Testis (tissue), 3 donors: ENCODE results near the gene BLOC1S4. TPM values are rescaled to one million over a fixed set of nuclear protein-coding genes. Genes with fewer than 3 reads are reported as not detected.
A peak's percentile ranks its signal among the peaks of the same experiment; 100 is the strongest.

Experiments used
- DNase-seq: peaks from one replicate; pipeline ENCODE4 v3.0.0-alpha.2; 2019
- H3K27ac ChIP-seq, 2 donors: fragments of 200-600 bp; sonication (generic); one replicate each; pipeline ENCODE4 v1.5.1; 2019
- H3K27me3 ChIP-seq: fragments of 200-600 bp; sonication (generic); one replicate; pipeline ENCODE4 v1.5.1; 2019
- H3K36me3 ChIP-seq: fragments of 200-600 bp; sonication (generic); one replicate; pipeline ENCODE4 v1.5.1; 2017; ENCODE audit warnings: low read depth; ENCODE audit errors: missing control alignments
- H3K4me1 ChIP-seq: fragments of 200-600 bp; sonication (generic); one replicate; pipeline ENCODE4 v1.5.1; 2019
- H3K4me3 ChIP-seq, 2 donors: fragments of 200-600 bp; sonication (generic); one replicate each; pipeline ENCODE4 v1.5.1; 2017 to 2019
- H3K9me3 ChIP-seq: fragments of 200-600 bp; sonication (generic); one replicate; pipeline ENCODE4 v1.5.1; 2017
- CTCF ChIP-seq, 3 experiments: fragments of 450-650 bp in 2 of 3; fragments of 200-600 bp in 1 of 3; sonication (generic) in 1 of 3; IDR thresholded peaks; one replicate each; pipeline ENCODE4 v1.5.1; 2016 to 2019; ENCODE audit warnings: antibody characterized with exemption in 3 of 3, mild to moderate bottlenecking in 2 of 3, moderate library complexity in 1 of 3
- POLR2A ChIP-seq: fragments of 450-650 bp; IDR thresholded peaks from one replicate; pipeline ENCODE4 v1.6.1; 2017; ENCODE audit warnings: antibody characterized with exemption, mild to moderate bottlenecking, moderate library complexity
- WGBS, 2 donors: methylation state at CpG; one replicate each; pipeline ENCODE4 v1.1.5; 2018; 5-methylcytosine and 5-hydroxymethylcytosine counted together
- intact Hi-C: fragments of 100-400 bp; cut with DNase I; formaldehyde crosslinking; loops from one replicate; pipeline ENCODE4 v1.15.1; 2023; ENCODE audit warnings: low total_unique reads
- polyA plus RNA-seq: library from polyadenylated mRNA; stranded (reverse); fragments of 350-450 nt; fragmentation: Illumina TruSeq; extraction: RNeasy Lipid Tissue Mini Kit (QIAGEN cat#74804); gene quantifications from one replicate; pipeline ENCODE4 v1.2.3, GENCODE V29; 2014; ENCODE audit warnings: low read depth, low replicate concordance; ENCODE audit not compliant: insufficient read depth
- total RNA-seq, 2 donors: library from RNA; depleted of rRNA; stranded (reverse); fragments of >200 nt; gene quantifications; one replicate each; pipeline ENCODE4 v1.2.3, GENCODE V29; 2016

The BLOC1S4 gene
- total and polyA plus RNA-seq, 3 donors from 2014 or later = 10.2 to 27.3 (median 21.3) TPM

GRCh38 chr4:6714954-6715353 lies 1.0 kb upstream of the BLOC1S4 start:
- 82 to 91% methylated on average over 1 of the region's 1 CpG for WGBS, 2 donors
- no peak overlapping the region for H3K4me3 ChIP-seq
- no peaks in the 10 kb centered on the region for H3K36me3 ChIP-seq
- TF ChIP-seq POLR2A = no peak
- no peak for TF ChIP-seq CTCF (IDR thresholded peaks at IDR 0.05)
- intact Hi-C loops = no loop called here
- H3K27me3 ChIP-seq = no peaks in the 10 kb centered on the region
- peak; percentile 7 for DNase-seq
- H3K27ac ChIP-seq = peak overlapping the region in 1 of 2 donors; percentile 90
- H3K4me1 ChIP-seq = peaks cover 8% of the 10 kb centered on the region
- H3K9me3 ChIP-seq = no peaks in the 10 kb centered on the region

- intact Hi-C loops = no loop called here
- H3K9me3 ChIP-seq = no peaks in the 10 kb centered on the region
- TF ChIP-seq POLR2A (no peak), CTCF (IDR thresholded peaks at IDR 0.05) (no peak)
- H3K4me3 ChIP-seq = peak overlapping the region; percentile 75
- 2 to 4% methylated on average over 9 of the region's 9 CpGs for WGBS, 2 donors
- no peak for DNase-seq
- peak overlapping the region; percentile 83 to 90 for H3K27ac ChIP-seq
- H3K36me3 ChIP-seq = no peaks in the 10 kb centered on the region
- no peaks in the 10 kb centered on the region for H3K27me3 ChIP-seq
- H3K4me1 ChIP-seq = peaks cover 9% of the 10 kb centered on the region
These were observed 313 bp upstream of the BLOC1S4 start for GRCh38 chr4:6715704-6716017.

- no peak for DNase-seq
- TF ChIP-seq POLR2A (no peak), CTCF (IDR thresholded peaks at IDR 0.05) (no peak)
- Histone ChIP-seq H3K27me3 (no peaks in the 10 kb centered on the region), H3K4me3 (peak overlapping the region; percentile 75), H3K4me1 (peaks cover 9% of the 10 kb centered on the region), H3K36me3 (no peaks in the 10 kb centered on the region), H3K27ac (peak overlapping the region; percentile 51 to 83), H3K9me3 (no peaks in the 10 kb centered on the region)
- WGBS, 2 donors = 18 to 22% methylated on average over 7 of the region's 7 CpGs
- intact Hi-C loops = no loop called here
These were observed 1.1 kb downstream of the BLOC1S4 start for GRCh38 chr4:6716958-6717655.

- H3K4me1 ChIP-seq = peaks cover 9% of the 10 kb centered on the region
- H3K27ac ChIP-seq = no peak overlapping the region
- DNase-seq = no peak
- intact Hi-C loops = no loop called here
- no peaks in the 10 kb centered on the region for H3K36me3 ChIP-seq
- no peak overlapping the region for H3K4me3 ChIP-seq
- WGBS, 2 donors = 79 to 85% methylated on average over 7 of the region's 7 CpGs
- no peaks in the 10 kb centered on the region for H3K9me3 ChIP-seq
- no peaks in the 10 kb centered on the region for H3K27me3 ChIP-seq
- TF ChIP-seq CTCF (IDR thresholded peaks at IDR 0.05) (no peak), POLR2A (no peak)
These were observed 3.1 kb downstream of the BLOC1S4 start for GRCh38 chr4:6718932-6719610.
